HepG2 (cell line): ENCODE measurements around the gene GYS1. TPM values are rescaled to one million over a fixed set of nuclear protein-coding genes. Genes with fewer than 3 reads are reported as not detected.

Experiments used
- ARNT2 ChIP-seq: sonication (generic); formaldehyde crosslinking; IDR thresholded peaks from 2 replicates; pipeline ENCODE4 v1.8.0; 2022; ENCODE audit warnings: mild to moderate bottlenecking, low read depth, missing genetic modification reagents, moderate library complexity
- DNMT1 ChIP-seq: sonication (generic); formaldehyde crosslinking; IDR thresholded peaks from 2 replicates; pipeline ENCODE4 v1.5.1; 2020; ENCODE audit warnings: mild to moderate bottlenecking, missing genetic modification reagents
- FOXC1 ChIP-seq: sonication (generic); formaldehyde crosslinking; IDR thresholded peaks from 2 replicates; pipeline ENCODE4 v1.8.0; 2022; ENCODE audit warnings: mild to moderate bottlenecking, missing genetic modification reagents, borderline replicate concordance
- KDM4B ChIP-seq: sonication (generic); formaldehyde crosslinking; IDR thresholded peaks from 2 replicates; pipeline ENCODE4 v1.4.0; 2020; ENCODE audit warnings: missing genetic modification reagents
- NCOR1 ChIP-seq: fragments of 200-600 bp; sonication (generic); IDR thresholded peaks from 2 replicates; pipeline ENCODE4 v1.7.0; 2017; ENCODE audit warnings: antibody characterized with exemption, low read length, borderline replicate concordance
- NFKBIZ ChIP-seq: IDR thresholded peaks from 2 replicates; pipeline ENCODE4 v1.6.1; 2018; ENCODE audit warnings: missing genetic modification reagents, missing compliant biosample characterization
- RAD51 ChIP-seq: fragments of 450-650 bp; IDR thresholded peaks from 2 replicates; pipeline ENCODE4 v1.6.1; 2016; ENCODE audit warnings: borderline replicate concordance
- THAP11 ChIP-seq: IDR thresholded peaks from 2 replicates; pipeline ENCODE4 v1.6.1; 2016; ENCODE audit warnings: missing biosample characterization, missing genetic modification reagents
- ZHX2 ChIP-seq, 2 experiments: sonication (generic) in 1 of 2; formaldehyde crosslinking in 1 of 2; IDR thresholded peaks; 2 replicates each; pipeline versions ENCODE4 v1.6.1 to v1.9.0; 2014 to 2022; ENCODE audit warnings: antibody characterized with exemption in 1 of 2, borderline replicate concordance in 1 of 2, inconsistent platforms in 1 of 2, low read depth in 1 of 2, missing genetic modification reagents in 1 of 2
- ZNF142 ChIP-seq: sonication (generic); formaldehyde crosslinking; IDR thresholded peaks from 2 replicates; pipeline ENCODE4 v1.4.0; 2020; ENCODE audit warnings: missing genetic modification reagents
- ZNF260 ChIP-seq: sonication (generic); formaldehyde crosslinking; IDR thresholded peaks from 2 replicates; pipeline ENCODE4 v1.4.0; 2020; ENCODE audit warnings: missing genetic modification reagents, low read depth, mild to moderate bottlenecking, borderline replicate concordance
- ZNF263 ChIP-seq: sonication (generic); formaldehyde crosslinking; IDR thresholded peaks from 2 replicates; pipeline ENCODE4 v1.4.0; 2020; ENCODE audit warnings: missing genetic modification reagents
- ZNF460 ChIP-seq: sonication (generic); formaldehyde crosslinking; IDR thresholded peaks from 2 replicates; pipeline ENCODE4 v1.5.1; 2020; ENCODE audit warnings: missing genetic modification reagents, mild to moderate bottlenecking, borderline replicate concordance
- ZNF605 ChIP-seq: sonication (generic); formaldehyde crosslinking; IDR thresholded peaks from 2 replicates; pipeline ENCODE4 v1.8.0; 2022; ENCODE audit warnings: mild to moderate bottlenecking, missing genetic modification reagents
- ZNF747 ChIP-seq: sonication (generic); formaldehyde crosslinking; IDR thresholded peaks from 2 replicates; pipeline ENCODE4 v1.8.1; 2023; ENCODE audit warnings: missing genetic modification reagents, mild to moderate bottlenecking, borderline replicate concordance
- ZNF773 ChIP-seq: sonication (generic); formaldehyde crosslinking; IDR thresholded peaks from 2 replicates; pipeline ENCODE4 v1.4.0; 2020; ENCODE audit warnings: missing genetic modification reagents, borderline replicate concordance
- ZNF792 ChIP-seq: IDR thresholded peaks from 2 replicates; pipeline ENCODE4 v1.6.1; 2016
- ZNF883 ChIP-seq: sonication (generic); formaldehyde crosslinking; IDR thresholded peaks from 2 replicates; pipeline ENCODE4 v1.5.1; 2020; ENCODE audit warnings: mild to moderate bottlenecking, missing genetic modification reagents; ENCODE audit errors: not compliant biosample characterization
- polyA plus RNA-seq, 8 experiments: library from polyadenylated mRNA; depleted of rRNA in 3 of 8; stranded (reverse) in 7 of 8; unstranded in 1 of 8; fragments of >200 nt; fragmentation: Illumina TruSeq in 4 of 8; extraction: Trizol in 4 of 8; gene quantifications; 2 replicates each; pipeline versions ENCODE4 v1.2.1 to v1.2.3, GENCODE V29; 2011 to 2016; ENCODE audit warnings: low read depth in 4 of 8, missing spikeins in 1 of 8, mixed read lengths in 1 of 8; ENCODE audit not compliant: insufficient read depth in 1 of 8
- total RNA-seq, 5 experiments: library from RNA; depleted of rRNA; stranded (reverse); fragments of >200 nt; fragmentation: Illumina TruSeq; extraction: Trizol; gene quantifications; 2 replicates each; pipeline ENCODE4 v1.2.3, GENCODE V29; 2016; ENCODE audit warnings: low read depth in 1 of 5

GYS1 gene
- total and polyA plus RNA-seq, 2 of the 13 experiments (the other 11 are each of a cell fraction or from before 2014, with no cell fraction given): 18.4 to 42.1 TPM

GRCh38 chr19:48966541-48967345 lies 26.4 kb downstream of the GYS1 start (continued):
- TF ChIP-seq ZNF605 (CRISPR knock-in tag) (peak; percentile 75; the same call in 1 of the 2 replicates), DNMT1 (CRISPR knock-in tag) (no peak), ZNF142 (CRISPR knock-in tag) (no peak), ARNT2 (CRISPR knock-in tag) (no peak), ZNF747 (no peak), ZNF260 (CRISPR knock-in tag) (no peak), NFKBIZ (CRISPR knock-in tag) (no peak), ZNF883 (CRISPR knock-in tag) (no peak), FOXC1 (CRISPR knock-in tag) (no peak), NCOR1 (no peak), KDM4B (CRISPR knock-in tag) (no peak), ZHX2 (IDR thresholded peaks at IDR 0.05; ENCODE audit: low read depth) (no peak), ZHX2 (CRISPR knock-in tag; IDR thresholded peaks at IDR 0.05; ENCODE audit: borderline replicate concordance) (no peak), ZNF263 (no peak), ZNF773 (no peak), THAP11 (CRISPR knock-in tag) (no peak), RAD51 (no peak), ZNF792 (CRISPR knock-in tag) (no peak), ZNF460 (CRISPR knock-in tag) (no peak)
